ENCODE data around the gene TLK2.

- TF ChIP-seq, protein P1, sequence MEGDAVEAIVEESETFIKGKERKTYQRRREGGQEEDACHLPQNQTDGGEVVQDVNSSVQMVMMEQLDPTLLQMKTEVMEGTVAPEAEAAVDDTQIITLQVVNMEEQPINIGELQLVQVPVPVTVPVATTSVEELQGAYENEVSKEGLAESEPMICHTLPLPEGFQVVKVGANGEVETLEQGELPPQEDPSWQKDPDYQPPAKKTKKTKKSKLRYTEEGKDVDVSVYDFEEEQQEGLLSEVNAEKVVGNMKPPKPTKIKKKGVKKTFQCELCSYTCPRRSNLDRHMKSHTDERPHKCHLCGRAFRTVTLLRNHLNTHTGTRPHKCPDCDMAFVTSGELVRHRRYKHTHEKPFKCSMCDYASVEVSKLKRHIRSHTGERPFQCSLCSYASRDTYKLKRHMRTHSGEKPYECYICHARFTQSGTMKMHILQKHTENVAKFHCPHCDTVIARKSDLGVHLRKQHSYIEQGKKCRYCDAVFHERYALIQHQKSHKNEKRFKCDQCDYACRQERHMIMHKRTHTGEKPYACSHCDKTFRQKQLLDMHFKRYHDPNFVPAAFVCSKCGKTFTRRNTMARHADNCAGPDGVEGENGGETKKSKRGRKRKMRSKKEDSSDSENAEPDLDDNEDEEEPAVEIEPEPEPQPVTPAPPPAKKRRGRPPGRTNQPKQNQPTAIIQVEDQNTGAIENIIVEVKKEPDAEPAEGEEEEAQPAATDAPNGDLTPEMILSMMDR (optimal IDR thresholded peaks at IDR 0.05 in 1 of 3, IDR thresholded peaks at IDR 0.05 in 1 of 3, conservative IDR thresholded peaks at IDR 0.05 in 1 of 3; ENCODE audit: extremely low read depth in 1 of 3, insufficient read depth in 2 of 3, low read length in 3 of 3) = no peak
- TF ChIP-seq EZH2 (IDR thresholded peaks at IDR 0.05; ENCODE audit: low read length) = no peak
Observed at GRCh38 chr17:62650587-62650986, 172.0 kb downstream of the TLK2 start.

Data from keratinocyte (primary cell).